NB4 (cell line): ENCODE results near the gene ANKRD55.

ENCODE experiments used
- DNase-seq: peaks from one replicate; pipeline ENCODE4 v3.0.0; 2010; ENCODE audit warnings: low read depth
- H3K4me3 ChIP-seq: one replicate; pipeline ENCODE4 v1.5.1; 2011; ENCODE audit warnings: mild to moderate bottlenecking, low read depth, low read length, moderate library complexity
- MYC ChIP-seq: IDR thresholded peaks from 2 replicates; pipeline ENCODE4 v1.6.1; 2011; ENCODE audit warnings: low read depth, low read length
- POLR2A ChIP-seq: IDR thresholded peaks from 2 replicates; pipeline ENCODE4 v1.6.1; 2011; ENCODE audit warnings: mild to moderate bottlenecking; ENCODE audit not compliant: insufficient read length; ENCODE audit errors: extremely low read depth
- TF ChIP-seq, protein P1 (sequence below): IDR thresholded peaks from one replicate; pipeline ENCODE4 v1.5.1; 2012; ENCODE audit warnings: low read depth, low read length
- TF ChIP-seq, protein P2 (sequence below): IDR thresholded peaks from 2 replicates; pipeline ENCODE4 v1.6.1; 2011; ENCODE audit warnings: low read depth, low read length

The ANKRD55 gene

GRCh38 chr5:56168066-56168478, 65.1 kb downstream of the ANKRD55 start:
- TF ChIP-seq, protein P1, sequence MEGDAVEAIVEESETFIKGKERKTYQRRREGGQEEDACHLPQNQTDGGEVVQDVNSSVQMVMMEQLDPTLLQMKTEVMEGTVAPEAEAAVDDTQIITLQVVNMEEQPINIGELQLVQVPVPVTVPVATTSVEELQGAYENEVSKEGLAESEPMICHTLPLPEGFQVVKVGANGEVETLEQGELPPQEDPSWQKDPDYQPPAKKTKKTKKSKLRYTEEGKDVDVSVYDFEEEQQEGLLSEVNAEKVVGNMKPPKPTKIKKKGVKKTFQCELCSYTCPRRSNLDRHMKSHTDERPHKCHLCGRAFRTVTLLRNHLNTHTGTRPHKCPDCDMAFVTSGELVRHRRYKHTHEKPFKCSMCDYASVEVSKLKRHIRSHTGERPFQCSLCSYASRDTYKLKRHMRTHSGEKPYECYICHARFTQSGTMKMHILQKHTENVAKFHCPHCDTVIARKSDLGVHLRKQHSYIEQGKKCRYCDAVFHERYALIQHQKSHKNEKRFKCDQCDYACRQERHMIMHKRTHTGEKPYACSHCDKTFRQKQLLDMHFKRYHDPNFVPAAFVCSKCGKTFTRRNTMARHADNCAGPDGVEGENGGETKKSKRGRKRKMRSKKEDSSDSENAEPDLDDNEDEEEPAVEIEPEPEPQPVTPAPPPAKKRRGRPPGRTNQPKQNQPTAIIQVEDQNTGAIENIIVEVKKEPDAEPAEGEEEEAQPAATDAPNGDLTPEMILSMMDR = no peak
- TF ChIP-seq, protein P2, sequence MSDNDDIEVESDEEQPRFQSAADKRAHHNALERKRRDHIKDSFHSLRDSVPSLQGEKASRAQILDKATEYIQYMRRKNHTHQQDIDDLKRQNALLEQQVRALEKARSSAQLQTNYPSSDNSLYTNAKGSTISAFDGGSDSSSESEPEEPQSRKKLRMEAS = no peak
- TF ChIP-seq POLR2A (no peak), MYC (no peak)
- DNase-seq = peak; percentile 51
- no peak overlapping the region for H3K4me3 ChIP-seq

- H3K4me3 ChIP-seq = no peak overlapping the region
Measured at GRCh38 chr5:56167519-56167918, 65.6 kb downstream of the ANKRD55 start.

DNA sequence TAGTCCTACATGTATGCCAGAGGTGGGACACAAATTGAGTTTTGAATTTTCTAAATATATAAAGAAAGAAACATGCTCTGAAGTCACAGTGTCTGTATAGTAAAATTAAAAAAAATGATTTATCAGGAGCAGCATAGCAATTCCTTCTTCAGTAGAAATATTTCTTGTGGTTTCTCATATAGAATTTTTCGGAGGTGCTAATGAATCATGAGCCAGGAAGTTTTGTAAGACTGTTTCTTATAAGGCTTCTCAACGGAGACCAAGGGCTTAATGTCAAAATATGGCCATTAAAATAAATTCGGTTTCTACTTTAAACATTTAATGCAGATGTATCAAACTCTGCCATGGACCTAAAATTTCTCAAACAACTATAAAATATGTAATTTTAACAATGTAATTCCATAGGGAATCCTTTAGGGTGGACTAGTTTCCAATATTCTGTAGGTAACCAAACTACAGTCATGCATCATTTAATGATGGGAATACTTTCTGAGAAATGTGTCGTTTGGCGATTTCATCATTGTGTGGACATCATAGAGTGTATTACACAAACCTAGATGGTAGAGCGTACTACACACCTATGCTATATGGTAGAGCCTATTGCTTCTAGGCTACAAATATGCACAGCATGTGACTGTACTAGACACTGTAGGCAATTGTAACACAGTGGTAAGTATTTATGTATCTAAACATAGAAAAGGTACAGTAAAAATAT, 66.3 kb downstream of the ANKRD55 start:
- DNase-seq = peak; percentile 33
- TF ChIP-seq, protein P2 = no peak
- TF ChIP-seq POLR2A (no peak), MYC (no peak)
- TF ChIP-seq, protein P1 = no peak
- no peak overlapping the region for H3K4me3 ChIP-seq

More at GRCh38 chr5:56167519-56167918, 65.6 kb downstream of the ANKRD55 start:
- DNase-seq = no peak
- TF ChIP-seq, protein P2 = no peak
- TF ChIP-seq MYC (no peak), POLR2A (no peak)
- TF ChIP-seq, protein P1 = no peak

DNA sequence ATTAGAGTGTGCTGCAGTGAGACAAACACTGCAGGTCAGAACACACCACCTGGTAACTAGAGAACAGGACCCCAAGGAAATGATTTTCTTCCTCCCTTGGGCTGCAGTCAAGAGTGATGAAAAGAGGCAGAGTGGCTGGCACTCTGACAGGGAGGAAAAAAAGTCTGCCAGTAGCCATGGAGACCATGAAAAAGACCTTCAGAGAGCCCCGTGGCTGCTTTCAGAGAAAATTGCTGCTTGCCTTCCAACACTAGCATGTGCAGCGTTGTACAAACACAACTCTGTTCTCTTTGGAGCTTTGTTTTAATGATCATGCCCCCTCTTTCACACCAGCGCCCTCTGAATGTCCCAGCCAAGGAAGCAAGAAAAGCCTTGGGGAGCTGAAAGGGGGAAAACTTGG, 68.8 kb downstream of the ANKRD55 start:
- DNase-seq = no peak
- no peak overlapping the region for H3K4me3 ChIP-seq
- no peak for TF ChIP-seq POLR2A
- no peak for TF ChIP-seq MYC
- TF ChIP-seq, protein P2 = no peak
- TF ChIP-seq, protein P1 = no peak

DNA sequence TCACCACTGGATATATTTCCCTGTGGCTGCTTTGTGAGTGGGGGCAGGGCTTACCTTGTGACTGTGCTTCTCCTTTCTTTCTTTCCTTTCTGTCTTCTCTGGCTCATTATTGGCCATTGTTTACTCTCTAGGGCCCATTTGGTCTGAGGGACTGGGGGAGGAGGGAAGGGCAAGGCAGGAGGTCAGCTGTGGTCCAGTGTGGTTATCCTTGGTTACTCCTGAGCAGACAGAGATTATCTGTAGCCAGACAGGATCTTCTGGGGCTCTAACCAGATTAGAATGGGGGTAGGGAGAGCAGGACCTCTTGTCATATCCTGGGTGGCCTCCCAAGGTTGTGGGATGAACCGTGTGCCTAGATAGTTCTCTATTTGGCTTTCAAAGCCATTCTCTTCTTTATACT, 71.2 kb downstream of the ANKRD55 start:
- DNase-seq = peak; percentile 30
- TF ChIP-seq, protein P2 = no peak
- TF ChIP-seq, protein P1 = no peak
- TF ChIP-seq POLR2A (no peak), MYC (no peak)
- H3K4me3 ChIP-seq = no peak overlapping the region
